HG03575 (cell line): ENCODE data around the gene PLEKHA4.
"Not testable (repeated sequence)": the region's sequence is repeated elsewhere in the genome, so short reads cannot be mapped to it uniquely, and the experiment has no call there.

ENCODE experiments used
- ATAC-seq: cut with Tn5 transposase; IDR thresholded peaks from one replicate; pipeline ENCODE4 v1.9.1; 2021; ENCODE audit not compliant: unreplicated experiment, insufficient number of reproducible peaks, low FRiP score; ENCODE audit errors: extremely low read depth

Gene PLEKHA4

DNA sequence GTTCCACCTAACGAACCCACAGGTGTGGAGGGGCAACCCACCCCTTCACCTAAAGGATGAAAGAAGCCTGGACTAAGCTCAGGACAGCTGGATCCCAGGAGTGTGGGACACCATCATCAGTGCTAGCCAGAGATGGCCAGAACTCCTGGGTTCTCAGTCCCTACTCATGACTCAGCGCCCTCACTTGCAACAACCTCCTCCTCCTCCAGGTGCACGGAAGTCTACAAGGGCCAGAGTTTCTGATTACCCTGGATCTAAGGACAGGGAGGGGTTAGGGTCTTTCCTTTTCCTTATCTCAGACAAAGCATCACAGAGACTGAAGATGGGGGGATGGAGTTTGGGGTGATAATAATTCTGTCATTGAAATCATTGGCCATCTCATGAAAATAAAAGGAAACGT is 22.1 kb upstream of the PLEKHA4 start:
- ATAC-seq, result no peak

DNA sequence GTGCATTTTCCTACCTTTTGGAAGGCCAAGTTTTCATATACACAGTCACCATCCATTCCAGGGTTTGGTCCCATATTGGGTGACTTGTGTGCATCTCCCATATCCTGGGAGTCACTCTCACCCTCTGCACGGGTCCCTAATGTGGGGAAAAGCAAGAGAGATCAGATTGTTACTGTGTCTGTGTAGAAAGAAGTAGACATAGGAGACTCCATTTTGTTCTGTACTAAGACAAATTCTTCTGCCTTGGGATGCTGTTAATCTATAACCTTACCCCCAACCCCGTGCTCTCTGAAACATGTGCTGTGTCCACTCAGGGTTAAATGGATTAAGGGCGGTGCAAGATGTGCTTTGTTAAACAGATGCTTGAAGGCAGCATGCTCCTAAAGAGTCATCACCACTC is 21.1 kb upstream of the PLEKHA4 start:
- not testable (repeated sequence) for ATAC-seq

DNA sequence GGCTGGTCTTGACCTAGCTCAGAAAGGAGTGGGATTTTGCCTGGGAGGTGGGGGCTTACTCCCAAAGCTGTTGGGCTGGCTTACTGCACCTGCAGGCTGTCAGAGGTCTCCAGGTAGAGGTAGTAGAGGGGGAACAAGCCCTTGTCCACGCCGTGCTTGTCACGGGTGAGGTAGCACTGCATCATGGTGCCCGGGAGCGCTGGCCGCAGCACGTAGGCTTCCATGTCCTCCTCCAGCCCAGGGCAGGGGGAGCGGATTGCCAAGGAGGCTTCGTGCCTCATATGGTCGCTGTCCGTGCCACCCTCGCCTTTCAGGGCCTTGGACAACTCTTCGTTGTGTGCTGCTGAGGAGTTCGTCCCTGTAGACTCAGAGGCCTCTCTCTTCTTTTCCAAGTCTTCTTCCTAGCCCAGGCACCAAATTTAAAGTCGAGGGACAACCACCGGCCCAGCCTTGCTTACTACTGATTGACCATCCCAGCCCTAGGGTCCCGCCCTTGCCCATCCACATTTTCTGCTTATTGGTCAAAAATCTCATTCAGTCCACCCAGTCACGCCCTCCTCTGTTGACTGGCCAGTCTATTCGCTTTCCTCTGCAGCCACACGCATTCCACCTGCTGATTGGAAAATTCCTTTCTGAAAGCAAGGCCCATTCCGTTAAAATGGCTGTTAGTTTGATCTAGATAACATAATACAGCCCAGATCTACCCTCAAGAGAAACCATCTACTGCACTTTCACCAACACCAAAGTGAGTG is 19.6 kb upstream of the PLEKHA4 start:
- ATAC-seq, result no peak

DNA sequence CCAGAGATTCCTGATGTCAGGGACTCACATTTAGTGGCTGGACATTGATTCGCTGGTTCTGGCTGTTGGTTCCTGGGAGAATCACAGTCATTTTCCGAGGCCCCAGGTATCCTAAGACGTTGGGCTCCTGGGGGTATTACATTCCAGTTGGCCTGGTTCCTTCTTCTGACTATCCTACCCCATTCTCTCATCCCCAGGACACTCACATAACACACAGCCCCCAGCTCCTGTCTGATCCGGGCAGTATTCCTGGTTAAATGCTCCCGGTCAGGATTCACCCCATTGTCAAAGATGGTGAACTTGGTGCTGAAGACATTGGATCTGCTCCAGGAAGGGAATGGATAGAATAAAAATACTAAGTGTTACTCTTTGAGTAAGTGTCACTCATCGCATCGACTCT is 15.3 kb upstream of the PLEKHA4 start:
- no peak for ATAC-seq

DNA sequence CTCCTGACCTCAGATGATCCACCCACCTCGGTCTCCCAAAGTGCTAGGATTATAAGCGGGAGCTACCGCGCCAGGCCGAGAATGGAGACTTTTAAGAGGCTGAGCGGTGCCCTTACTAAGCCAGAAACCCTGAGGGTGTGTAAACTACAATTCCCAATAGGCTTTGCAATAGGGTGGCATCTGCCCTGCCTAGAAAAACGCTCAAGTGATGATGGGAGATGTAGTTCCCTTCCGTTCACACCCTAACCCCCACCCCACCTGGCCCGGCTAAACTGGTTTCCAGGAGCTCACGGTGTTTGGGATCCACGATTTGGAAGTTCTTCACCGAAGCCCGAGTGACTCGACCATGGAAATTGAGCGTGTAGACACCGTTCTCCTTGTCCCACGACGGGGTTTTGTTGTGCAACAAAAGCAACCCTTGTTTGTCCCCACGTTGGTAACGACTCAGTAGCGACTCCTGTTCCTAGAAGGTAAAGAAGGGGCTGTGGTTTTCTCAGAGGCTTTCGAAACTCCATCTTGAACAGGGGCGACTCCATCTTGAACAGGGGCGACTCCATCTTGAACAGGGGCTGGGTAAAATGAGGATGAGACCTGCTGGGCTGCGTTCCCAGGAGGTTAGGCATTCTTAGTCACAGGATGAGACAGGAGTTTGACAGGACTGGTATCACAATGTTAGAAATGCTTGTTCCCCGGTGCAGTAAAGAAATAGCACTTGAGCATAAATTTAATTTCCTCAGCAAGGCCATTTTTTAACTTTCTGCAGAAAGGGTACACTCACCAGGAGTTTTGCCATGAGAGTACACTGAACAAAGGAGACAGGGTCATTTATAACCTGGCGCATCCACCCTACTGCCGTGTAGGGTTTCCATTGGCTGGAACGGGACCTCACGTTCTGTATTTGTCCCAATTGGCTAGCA is 13.6 kb upstream of the PLEKHA4 start:
- ATAC-seq, result no peak

DNA sequence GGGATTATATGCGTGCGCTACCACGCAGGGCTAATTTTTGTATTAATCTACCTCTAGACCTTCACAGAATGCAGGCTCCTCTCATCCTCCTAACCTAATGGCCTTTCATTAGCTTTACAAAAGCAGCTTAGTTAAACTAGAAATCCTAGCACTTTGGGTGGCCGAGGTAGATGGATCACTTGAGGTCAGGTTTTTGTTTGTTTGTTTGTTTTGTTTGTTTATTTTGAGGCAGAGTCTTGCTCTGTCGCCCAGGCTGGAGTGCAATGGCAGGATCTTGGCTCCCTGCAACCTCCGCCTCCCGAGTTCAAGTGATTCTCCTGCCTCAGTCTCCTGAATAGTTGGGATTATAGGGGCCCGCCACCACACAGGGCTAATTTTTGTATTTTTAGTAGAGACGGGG is 11.3 kb upstream of the PLEKHA4 start:
- not testable (repeated sequence) for ATAC-seq

DNA sequence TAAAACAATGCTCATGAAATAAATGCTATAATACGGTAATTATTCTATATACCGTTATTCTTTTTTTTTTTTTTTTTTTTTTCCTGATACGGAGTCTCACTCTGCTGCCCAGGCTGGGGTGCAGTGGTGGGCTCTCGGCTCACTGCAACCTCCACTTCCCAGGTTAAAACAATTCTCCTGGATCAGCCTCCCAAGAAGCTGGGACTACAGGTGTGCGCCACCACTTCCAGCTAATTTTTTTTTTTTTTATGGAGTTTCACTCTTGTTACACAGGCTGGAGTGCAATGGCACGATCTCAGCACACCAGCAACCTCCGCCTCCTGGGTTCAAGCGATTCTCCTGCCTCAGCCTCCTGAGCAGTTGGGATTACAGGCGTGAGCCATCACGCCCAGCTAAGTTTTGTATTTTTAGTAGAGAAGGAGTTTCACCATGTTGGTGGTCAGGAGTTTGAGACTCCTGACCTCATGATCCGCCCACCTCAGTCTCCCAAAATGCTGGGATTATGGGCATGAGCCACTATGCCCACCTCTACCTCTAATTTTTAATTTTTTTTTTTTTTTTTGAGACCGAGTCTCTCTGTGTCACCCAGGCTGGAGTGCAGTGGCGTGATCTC is 10.7 kb upstream of the PLEKHA4 start:
- no peak for ATAC-seq

DNA sequence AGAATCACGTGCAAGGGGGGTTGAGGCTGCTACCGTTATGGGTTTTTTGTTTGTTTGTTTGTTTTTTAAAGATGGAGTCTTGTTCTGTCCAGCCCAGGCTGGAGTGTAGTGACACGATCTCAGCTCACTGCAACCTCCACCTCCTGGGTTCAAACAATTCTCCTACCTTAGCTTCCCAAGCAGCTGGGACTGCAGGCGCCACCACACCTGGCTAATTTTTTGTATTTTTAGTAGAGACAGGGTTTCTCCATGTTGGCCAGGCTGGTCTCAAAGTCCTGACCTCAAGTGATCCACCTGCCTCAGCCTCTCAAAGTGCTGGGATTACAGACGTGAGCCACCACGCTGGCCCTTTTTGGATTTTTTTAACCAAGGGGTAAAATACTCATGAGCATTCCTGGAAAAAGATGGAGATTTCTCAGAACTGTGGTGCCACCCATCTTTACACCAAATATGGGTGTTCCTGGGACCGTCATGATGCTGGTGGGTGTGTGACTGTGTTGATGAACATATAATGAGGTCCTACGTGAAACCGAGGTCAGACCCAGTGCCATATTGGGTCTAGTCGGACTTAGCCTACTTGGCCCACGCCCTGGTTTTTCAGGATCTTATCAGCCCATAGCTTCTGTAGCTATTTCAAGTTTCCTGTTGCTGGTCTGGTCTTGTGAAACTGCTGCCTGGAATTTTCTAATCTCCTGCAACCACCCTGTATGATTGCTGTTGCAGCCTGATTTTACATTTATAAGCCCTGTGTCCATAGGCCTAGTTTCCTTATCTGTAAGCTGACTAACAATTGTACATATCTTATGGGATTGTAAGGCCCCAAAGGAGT is 10.0 kb upstream of the PLEKHA4 start:
- ATAC-seq, result no peak

DNA sequence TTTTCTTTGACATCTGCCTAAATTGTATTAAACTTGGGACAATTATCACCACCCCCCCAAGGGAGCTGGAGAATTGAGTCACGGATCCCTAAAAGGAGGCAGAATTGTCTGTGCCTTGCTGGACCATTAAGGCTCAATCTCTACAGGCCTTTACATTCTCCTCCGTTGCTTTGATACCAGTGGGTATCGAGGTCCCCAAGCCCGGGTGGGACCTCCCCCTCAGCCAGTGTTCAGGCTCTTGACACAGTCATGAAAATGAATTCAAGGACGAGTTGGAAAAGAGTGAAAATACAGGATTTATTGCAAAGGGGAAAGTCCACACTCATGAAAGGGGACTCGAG is 9.4 kb upstream of the PLEKHA4 start:
- no peak for ATAC-seq

DNA sequence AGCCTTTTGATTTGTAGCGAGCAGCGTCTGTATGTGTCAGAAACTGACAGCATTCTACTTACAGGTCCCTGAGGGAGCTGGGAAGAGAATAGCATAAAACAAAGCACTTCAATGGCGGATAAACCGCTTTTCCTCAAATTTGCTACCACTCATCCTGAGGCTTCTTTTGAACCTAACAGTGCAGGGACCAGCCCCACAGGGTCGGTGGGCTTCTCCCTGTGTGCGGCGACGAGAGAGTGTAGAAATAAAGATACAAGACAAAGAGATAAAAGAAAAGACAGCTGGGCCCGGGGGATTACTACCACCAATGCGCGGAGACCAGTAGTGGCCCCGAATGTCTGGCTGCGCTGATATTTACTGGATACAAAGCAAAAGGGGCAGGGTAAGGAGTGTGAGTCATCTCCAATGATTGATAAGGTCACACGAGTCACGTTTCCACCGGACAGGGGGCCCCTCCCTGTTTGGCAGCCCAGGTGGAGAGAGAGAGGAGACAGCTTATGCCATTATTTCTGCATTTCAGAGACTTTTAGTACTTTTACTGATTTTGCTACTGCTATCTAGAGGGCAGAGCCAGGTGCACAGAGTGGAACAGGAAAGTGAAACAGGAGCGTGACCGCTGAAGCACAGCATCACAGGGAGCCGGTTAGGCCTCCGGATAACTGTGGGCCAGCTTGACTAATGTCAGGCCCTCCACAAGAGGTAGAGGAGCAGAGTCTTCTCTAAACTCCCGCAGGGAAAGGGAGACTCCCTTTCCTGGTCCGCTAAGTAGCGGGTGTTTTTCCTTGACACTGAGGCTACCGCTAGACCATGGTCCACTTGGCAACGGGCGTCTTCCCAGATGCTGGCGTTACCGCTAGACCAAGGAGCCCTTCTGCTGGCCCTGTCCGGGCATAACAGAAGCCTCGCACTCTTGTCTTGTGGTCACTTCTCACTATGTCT is 7.9 kb upstream of the PLEKHA4 start:
- ATAC-seq, result not testable (repeated sequence)

DNA sequence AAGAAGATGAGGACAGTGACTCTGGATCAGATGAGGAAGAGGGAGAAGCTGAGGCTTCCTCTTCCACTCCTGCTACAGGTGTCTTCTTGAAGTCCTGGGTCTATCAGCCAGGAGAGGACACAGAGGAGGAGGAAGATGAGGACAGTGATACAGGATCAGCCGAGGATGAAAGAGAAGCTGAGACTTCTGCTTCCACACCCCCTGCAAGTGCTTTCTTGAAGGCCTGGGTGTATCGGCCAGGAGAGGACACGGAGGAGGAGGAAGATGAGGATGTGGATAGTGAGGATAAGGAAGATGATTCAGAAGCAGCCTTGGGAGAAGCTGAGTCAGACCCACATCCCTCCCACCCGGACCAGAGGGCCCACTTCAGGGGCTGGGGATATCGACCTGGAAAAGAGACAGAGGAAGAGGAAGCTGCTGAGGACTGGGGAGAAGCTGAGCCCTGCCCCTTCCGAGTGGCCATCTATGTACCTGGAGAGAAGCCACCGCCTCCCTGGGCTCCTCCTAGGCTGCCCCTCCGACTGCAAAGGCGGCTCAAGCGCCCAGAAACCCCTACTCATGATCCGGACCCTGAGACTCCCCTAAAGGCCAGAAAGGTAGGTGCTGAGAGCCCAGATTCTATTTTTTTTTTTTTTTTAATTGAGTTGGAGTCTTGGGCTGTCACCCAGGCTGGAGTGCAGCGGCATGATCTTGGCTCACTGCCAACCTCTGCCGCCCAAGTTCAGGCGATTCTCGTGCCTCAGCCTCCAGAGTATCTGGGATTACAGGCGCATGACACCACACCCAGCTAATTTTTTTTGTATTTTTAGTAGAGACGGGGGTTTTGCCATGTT is 6.1 kb upstream of the PLEKHA4 start:
- ATAC-seq, result no peak

DNA sequence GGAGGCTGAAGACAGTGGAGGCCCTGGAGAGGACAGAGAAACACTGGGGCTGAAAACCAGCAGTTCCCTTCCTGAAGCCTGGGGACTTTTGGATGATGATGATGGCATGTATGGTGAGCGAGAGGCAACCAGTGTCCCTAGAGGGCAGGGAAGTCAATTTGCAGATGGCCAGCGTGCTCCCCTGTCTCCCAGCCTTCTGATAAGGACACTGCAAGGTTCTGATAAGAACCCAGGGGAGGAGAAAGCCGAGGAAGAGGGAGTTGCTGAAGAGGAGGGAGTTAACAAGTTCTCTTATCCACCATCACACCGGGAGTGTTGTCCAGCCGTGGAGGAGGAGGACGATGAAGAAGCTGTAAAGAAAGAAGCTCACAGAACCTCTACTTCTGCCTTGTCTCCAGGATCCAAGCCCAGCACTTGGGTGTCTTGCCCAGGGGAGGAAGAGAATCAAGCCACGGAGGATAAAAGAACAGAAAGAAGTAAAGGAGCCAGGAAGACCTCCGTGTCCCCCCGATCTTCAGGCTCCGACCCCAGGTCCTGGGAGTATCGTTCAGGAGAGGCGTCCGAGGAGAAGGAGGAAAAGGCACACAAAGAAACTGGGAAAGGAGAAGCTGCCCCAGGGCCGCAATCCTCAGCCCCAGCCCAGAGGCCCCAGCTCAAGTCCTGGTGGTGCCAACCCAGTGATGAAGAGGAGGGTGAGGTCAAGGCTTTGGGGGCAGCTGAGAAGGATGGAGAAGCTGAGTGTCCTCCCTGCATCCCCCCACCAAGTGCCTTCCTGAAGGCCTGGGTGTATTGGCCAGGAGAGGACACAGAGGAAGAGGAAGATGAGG is 5.3 kb upstream of the PLEKHA4 start:
- ATAC-seq, result no peak

DNA sequence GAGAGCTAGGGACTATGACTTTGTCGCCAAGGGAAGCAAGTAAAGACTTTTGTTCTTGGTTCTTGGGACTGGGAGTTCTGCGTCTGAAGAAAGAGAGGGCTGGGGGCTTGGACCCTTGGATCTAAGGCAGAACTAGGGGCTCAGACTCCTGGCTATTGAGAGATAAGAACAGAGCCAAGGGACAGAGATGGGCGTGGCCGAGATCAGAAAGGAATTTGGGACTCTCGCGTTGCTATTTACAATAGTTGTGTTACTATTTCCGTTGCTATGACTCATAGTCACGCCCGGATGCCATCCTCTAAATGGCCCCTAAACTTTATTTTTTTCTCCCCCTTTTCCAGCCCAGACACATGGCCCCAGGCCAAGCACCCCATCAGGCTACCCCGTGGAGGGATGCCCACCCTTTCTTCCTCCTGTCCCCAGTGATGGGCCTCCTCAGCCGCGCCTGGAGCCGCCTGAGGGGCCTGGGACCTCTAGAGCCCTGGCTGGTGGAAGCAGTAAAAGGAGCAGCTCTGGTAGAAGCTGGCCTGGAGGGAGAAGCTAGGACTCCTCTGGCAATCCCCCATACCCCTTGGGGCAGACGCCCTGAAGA is 4.6 kb upstream of the PLEKHA4 start:
- no peak for ATAC-seq

DNA sequence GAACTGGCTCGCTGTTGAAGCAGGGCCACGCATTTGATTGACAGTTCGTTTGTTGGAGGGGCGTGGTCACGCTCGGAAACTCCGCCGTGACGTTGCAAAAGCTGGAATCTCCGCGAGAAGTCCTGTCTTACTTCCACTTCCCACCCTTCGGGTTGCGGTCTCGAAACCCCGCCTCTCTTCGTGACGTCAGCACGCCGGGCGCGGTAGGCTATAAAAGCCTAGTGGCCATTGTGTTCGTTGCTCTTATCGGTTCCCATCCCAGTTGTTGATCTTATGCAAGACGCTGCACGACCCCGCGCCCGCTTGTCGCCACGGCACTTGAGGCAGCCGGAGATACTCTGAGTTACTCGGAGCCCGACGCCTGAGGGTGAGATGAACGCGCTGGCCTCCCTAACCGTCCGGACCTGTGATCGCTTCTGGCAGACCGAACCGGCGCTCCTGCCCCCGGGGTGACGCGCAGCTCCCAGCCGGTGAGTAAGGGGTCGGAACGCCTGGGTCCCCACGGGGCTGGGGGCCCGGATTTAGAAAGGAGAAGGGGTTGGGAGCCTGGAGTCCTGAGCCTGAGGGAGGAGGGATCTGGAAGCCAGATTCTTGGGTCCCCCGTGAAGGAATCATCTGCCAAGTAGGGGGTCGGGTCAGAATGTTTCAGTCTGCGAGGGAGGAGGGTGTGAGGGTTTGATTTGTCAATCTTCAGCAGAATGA is 3.9 kb upstream of the PLEKHA4 start, which contains the start of gene PPP1R15A:
TSS of gene PPP1R15A (plus strand) at position 240 of the 702 bp plus-strand sequence. CDS start 813 bp downstream, outside the sequence.
- no peak for ATAC-seq

DNA sequence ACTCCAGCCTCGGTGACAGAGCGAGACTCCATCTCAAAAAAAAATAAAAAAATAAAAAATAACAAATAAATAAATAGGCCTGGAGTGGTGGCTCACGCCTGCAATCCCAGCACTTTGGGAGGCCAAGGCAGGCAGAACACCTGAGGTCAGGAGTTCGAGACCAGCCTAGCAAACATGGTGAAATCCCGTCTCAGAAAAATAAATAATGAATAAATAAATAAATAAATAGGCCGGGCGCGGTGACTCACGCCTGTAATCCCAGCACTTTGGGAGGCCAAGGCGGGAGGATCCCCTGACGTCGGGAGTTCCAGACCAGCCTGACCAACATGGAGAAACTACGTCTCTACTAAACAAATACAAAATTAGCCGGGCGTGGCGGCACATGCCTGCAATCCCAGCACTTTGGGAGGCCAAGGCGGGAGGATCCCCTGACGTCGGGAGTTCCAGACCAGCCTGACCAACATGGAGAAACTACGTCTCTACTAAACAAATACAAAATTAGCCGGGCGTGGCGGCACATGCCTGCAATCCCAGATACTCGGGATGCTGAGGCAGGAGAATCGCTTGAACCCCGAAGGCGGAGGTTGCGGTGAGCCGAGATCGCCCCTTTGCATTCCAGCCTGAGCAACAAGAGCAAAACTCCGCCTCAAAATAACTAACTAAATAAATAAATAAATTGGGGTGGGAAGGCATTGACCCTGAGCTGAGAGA is 3.2 kb upstream of the PLEKHA4 start:
- not testable (repeated sequence) for ATAC-seq
